22Rv1 (cell line): ENCODE results near the gene ST3GAL2.

Source experiments
- ZFX ChIP-seq: fragments of 450-650 bp; IDR thresholded peaks from 2 replicates; pipeline ENCODE4 v1.6.1; 2017; ENCODE audit warnings: antibody characterized with exemption, borderline replicate concordance
- TF ChIP-seq, protein P1 (sequence below): fragments of 450-650 bp; IDR thresholded peaks from 2 replicates; pipeline ENCODE4 v1.5.1; 2017; ENCODE audit warnings: mild to moderate bottlenecking

DNA sequence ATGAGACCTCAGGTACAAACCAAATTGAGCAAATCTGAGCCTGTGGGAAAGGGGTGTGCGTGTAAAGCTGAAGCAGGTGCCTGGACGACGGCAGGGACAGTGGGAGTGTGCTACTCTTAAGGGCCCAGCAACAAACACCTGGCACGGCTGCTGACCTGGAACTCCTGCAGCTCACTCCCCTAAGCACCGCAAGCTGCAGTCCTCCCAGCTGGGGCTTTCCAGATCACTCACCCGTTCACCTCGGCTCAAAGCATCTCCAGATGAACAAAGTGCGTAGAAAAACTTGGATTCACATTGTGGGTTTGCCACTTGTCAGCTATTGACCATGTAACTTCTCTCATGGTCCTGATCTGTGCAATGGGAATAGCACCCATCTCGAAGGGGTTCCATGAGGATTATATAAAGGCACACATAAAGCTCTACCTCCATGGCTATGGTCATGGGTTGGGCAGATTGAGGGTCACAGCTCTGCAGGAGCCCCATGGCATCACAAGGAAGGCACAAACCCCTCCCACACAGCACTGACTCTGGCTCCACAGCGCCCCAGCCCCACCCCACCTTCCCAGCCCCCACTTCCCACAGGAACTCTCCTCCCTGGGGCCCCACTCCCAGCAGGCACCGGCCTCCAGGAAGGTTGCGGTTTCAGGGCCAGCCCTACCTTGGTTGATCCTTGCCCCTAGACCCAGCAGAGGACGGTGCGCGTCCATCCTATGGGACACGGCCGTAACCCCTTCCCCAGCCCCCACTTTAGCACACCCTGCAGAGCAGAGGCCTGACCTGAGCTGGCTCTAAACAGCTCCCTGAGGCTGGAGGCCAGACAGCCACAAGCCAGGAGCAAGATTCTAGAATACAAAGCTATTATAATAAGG, 21.9 kb downstream of the ST3GAL2 start:
- TF ChIP-seq, protein P1, sequence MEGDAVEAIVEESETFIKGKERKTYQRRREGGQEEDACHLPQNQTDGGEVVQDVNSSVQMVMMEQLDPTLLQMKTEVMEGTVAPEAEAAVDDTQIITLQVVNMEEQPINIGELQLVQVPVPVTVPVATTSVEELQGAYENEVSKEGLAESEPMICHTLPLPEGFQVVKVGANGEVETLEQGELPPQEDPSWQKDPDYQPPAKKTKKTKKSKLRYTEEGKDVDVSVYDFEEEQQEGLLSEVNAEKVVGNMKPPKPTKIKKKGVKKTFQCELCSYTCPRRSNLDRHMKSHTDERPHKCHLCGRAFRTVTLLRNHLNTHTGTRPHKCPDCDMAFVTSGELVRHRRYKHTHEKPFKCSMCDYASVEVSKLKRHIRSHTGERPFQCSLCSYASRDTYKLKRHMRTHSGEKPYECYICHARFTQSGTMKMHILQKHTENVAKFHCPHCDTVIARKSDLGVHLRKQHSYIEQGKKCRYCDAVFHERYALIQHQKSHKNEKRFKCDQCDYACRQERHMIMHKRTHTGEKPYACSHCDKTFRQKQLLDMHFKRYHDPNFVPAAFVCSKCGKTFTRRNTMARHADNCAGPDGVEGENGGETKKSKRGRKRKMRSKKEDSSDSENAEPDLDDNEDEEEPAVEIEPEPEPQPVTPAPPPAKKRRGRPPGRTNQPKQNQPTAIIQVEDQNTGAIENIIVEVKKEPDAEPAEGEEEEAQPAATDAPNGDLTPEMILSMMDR: no peak
- no peak for TF ChIP-seq ZFX
